T-helper 17 cell (primary cell): ENCODE measurements around the gene CD276. TPM values are rescaled to one million over a fixed set of nuclear protein-coding genes. Genes with fewer than 3 reads are reported as not detected.
A peak's percentile ranks its signal among the peaks of the same experiment; 100 is the strongest.

Experiments used
- ATAC-seq: fragments of 150-1000 bp; cut with Tn5 transposase; 2 replicates; pipeline ENCODE4 v1.10.0; 2021; ENCODE audit warnings: mild to moderate bottlenecking, moderate library complexity
- DNase-seq, 3 donors: peaks; one replicate each; pipeline versions ENCODE4 v3.0.0 to v3.0.0-alpha.2; 2020 to 2021
- H3K9me3 ChIP-seq: one replicate; pipeline ENCODE4 v1.7.0; 2013; ENCODE audit warnings: low read length, mild to moderate bottlenecking; ENCODE audit not compliant: control insufficient read depth, poor library complexity, severe bottlenecking
- H3K27ac Mint-ChIP-seq: one replicate; pipeline ENCODE4 v1.8.0; 2022; ENCODE audit warnings: mild to moderate bottlenecking, moderate library complexity, mixed read lengths
- H3K27me3 Mint-ChIP-seq: one replicate; pipeline ENCODE4 v1.8.0; 2022; ENCODE audit warnings: mixed read lengths
- H3K36me3 Mint-ChIP-seq: one replicate; pipeline ENCODE4 v1.8.0; 2022; ENCODE audit warnings: low read depth, mixed read lengths
- H3K4me1 Mint-ChIP-seq: one replicate; pipeline ENCODE4 v1.8.0; 2022; ENCODE audit warnings: mild to moderate bottlenecking, mixed read lengths
- H3K4me3 Mint-ChIP-seq: one replicate; pipeline ENCODE4 v1.8.0; 2022; ENCODE audit warnings: mild to moderate bottlenecking, moderate library complexity, mixed read lengths
- total RNA-seq, 4 donors: library from RNA in 2 of 4; stranded (reverse) in 2 of 4; gene quantifications; one replicate each; pipeline ENCODE4 v1.2.3 and lab custom pipeline; 2022 to 2026

CD276 gene
- total RNA-seq, 2 donors from 2014 or later = not detected

- Mint-ChIP-seq H3K36me3 (peaks cover 7% of the 10 kb centered on the region), H3K4me1 (peaks cover 5% of the 10 kb centered on the region), H3K27ac (no peak overlapping the region), H3K27me3 (peaks cover 40% of the 10 kb centered on the region), H3K4me3 (no peak overlapping the region)
- no peak for DNase-seq
- no peaks in the 10 kb centered on the region for H3K9me3 ChIP-seq
- no peak for ATAC-seq
These were observed 24.5 kb downstream of the CD276 start for GRCh38 chr15:73708691-73709090.

DNA sequence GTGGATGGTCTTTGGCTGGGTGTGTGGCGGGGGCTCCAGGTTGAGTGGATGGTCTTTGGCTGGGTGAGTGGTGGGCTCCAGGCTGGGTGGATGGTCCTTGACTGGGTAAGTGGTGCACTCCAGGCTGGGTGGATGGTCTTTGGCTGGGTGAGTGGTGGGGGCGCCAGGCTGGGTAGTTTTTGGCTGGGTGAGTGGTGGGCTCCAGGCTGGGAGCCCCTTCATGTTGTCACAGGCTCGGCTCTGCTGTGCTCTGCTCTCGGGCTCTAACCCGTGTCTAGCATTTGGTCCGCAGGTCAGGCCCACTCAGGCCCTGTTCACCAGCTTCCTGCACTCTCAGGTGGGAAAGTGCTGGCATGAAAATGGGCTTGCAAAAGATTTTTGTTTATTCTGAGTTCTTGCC lies 25.1 kb downstream of the CD276 start:
- Mint-ChIP-seq H3K36me3 (peaks cover 7% of the 10 kb centered on the region), H3K4me1 (peaks cover 5% of the 10 kb centered on the region), H3K27me3 (peaks cover 44% of the 10 kb centered on the region), H3K4me3 (peak overlapping the region; percentile 25), H3K27ac (no peak overlapping the region)
- no peaks in the 10 kb centered on the region for H3K9me3 ChIP-seq
- DNase-seq (no peak), ATAC-seq (no peak)

- H3K36me3 Mint-ChIP-seq = peaks cover 7% of the 10 kb centered on the region
- peaks cover 5% of the 10 kb centered on the region for H3K4me1 Mint-ChIP-seq
- no peaks in the 10 kb centered on the region for H3K9me3 ChIP-seq
- H3K27ac Mint-ChIP-seq = no peak overlapping the region
- H3K27me3 Mint-ChIP-seq = peaks cover 41% of the 10 kb centered on the region
- no peak for ATAC-seq
- DNase-seq = no peak
- H3K4me3 Mint-ChIP-seq = peak overlapping the region; percentile 25
These were observed 25.5 kb downstream of the CD276 start for GRCh38 chr15:73709686-73710085.

- ATAC-seq = no peak
- DNase-seq = no peak
These were observed 26.1 kb downstream of the CD276 start for GRCh38 chr15:73710321-73710720.

DNA sequence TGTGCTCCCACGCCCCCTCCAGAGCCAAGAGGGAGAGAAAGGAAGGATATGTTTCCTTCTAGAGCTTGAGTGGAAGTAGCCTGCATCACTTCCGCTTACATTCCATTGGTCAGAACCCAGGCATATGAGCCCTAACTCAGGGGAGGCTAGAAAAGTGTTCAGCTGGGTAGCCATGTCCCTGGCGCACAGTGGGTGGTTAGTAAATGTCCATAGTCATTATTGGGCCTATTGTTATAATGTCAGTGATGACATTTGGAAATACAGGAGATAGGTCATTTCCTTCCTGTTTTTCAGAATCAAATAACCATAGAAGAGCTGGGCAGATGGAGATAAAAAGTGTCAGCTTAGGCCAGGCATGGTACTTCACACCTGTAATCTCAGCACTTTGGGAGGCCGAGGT lies 27.3 kb downstream of the CD276 start:
- no peaks in the 10 kb centered on the region for H3K9me3 ChIP-seq
- H3K4me3 Mint-ChIP-seq = no peak overlapping the region
- H3K27ac Mint-ChIP-seq = no peak overlapping the region
- DNase-seq (no peak), ATAC-seq (no peak)
- H3K36me3 Mint-ChIP-seq = peaks cover 7% of the 10 kb centered on the region
- peaks cover 30% of the 10 kb centered on the region for H3K27me3 Mint-ChIP-seq
- no peaks in the 10 kb centered on the region for H3K4me1 Mint-ChIP-seq

More at GRCh38 chr15:73710321-73710720, 26.1 kb downstream of the CD276 start:
- Mint-ChIP-seq H3K4me3 (no peak overlapping the region), H3K27ac (no peak overlapping the region), H3K36me3 (peaks cover 7% of the 10 kb centered on the region), H3K27me3 (peaks cover 35% of the 10 kb centered on the region), H3K4me1 (no peaks in the 10 kb centered on the region)
- no peaks in the 10 kb centered on the region for H3K9me3 ChIP-seq

DNA sequence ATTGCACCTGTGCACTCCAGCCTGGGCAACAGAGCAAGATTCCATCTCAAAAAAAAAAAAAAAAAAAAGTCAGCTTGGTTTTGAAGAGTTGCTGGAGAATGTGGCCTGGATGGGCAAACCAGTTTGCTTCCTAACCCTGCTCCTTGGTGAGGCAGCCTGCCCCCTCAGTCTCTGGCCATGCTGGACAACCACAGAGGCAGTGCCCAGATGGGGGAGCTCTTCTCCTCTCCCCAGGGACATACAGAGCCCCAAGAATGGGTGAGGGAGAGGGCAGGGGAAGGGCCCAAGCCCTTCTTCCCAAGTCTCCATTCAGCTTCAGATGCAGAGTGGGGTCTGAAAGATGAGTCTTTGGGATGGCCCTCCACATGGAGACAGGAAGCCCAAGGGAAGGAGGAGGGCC lies 27.9 kb downstream of the CD276 start:
- Mint-ChIP-seq H3K4me3 (no peak overlapping the region), H3K36me3 (peaks cover 7% of the 10 kb centered on the region), H3K27ac (no peak overlapping the region), H3K27me3 (peaks cover 33% of the 10 kb centered on the region), H3K4me1 (peaks cover 1% of the 10 kb centered on the region)
- DNase-seq = no peak
- no peak for ATAC-seq
- no peaks in the 10 kb centered on the region for H3K9me3 ChIP-seq

GRCh38 chr15:73714695-73715301 lies 30.6 kb downstream of the CD276 start:
- H3K4me3 Mint-ChIP-seq = no peak overlapping the region
- H3K36me3 Mint-ChIP-seq = no peaks in the 10 kb centered on the region
- ATAC-seq (no peak), DNase-seq (no peak)
- no peaks in the 10 kb centered on the region for H3K9me3 ChIP-seq
- H3K4me1 Mint-ChIP-seq = peaks cover 2% of the 10 kb centered on the region
- H3K27me3 Mint-ChIP-seq = peaks cover 34% of the 10 kb centered on the region
- no peak overlapping the region for H3K27ac Mint-ChIP-seq

DNA sequence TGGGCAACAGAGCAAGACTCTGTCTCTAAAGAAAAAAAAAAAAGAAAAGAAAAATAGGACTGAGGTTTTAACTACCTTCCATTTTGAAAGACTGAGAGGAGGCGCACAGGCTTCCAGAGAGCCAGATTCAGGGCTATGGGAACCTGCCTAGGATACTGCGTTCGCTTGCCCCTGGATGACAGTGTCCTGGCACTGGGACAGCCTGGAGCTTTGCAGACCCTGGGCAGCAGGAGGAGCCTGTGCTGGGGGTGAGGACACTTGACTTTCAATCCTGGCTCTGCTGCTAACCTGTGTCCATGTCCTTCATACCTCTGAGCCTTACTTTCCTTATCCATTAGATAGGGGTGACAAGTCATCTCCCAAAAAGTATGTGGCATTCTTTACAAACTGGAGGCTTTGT lies 31.2 kb downstream of the CD276 start:
- ATAC-seq (no peak), DNase-seq (no peak)
- Mint-ChIP-seq H3K4me3 (no peak overlapping the region), H3K27ac (no peak overlapping the region), H3K36me3 (no peaks in the 10 kb centered on the region), H3K4me1 (peaks cover 2% of the 10 kb centered on the region), H3K27me3 (peaks cover 40% of the 10 kb centered on the region)
- no peaks in the 10 kb centered on the region for H3K9me3 ChIP-seq

DNA sequence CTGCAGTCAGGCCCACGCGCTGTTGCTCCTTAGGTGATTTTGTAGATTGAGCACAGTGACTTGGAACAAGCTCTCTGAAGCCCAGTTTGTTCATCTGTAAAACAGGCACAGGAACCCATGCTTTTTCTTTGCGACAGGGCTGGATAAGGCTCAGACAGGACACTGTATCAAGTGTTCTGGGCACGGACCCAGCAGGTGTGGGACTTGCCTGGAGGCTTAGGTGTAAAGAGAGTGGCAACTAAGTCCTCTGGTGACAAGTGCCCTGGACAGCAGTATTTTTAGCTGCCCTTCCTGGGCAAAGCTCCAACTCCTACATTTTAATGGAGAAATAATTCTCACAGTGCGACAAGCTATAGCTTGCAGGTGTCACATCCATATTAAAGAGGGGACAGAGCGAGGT lies 32.2 kb downstream of the CD276 start:
- DNase-seq (no peak), ATAC-seq (no peak)
- no peaks in the 10 kb centered on the region for H3K9me3 ChIP-seq
- peaks cover 2% of the 10 kb centered on the region for H3K4me1 Mint-ChIP-seq
- no peaks in the 10 kb centered on the region for H3K36me3 Mint-ChIP-seq
- peaks cover 47% of the 10 kb centered on the region for H3K27me3 Mint-ChIP-seq
- H3K4me3 Mint-ChIP-seq = no peak overlapping the region
- no peak overlapping the region for H3K27ac Mint-ChIP-seq

DNA sequence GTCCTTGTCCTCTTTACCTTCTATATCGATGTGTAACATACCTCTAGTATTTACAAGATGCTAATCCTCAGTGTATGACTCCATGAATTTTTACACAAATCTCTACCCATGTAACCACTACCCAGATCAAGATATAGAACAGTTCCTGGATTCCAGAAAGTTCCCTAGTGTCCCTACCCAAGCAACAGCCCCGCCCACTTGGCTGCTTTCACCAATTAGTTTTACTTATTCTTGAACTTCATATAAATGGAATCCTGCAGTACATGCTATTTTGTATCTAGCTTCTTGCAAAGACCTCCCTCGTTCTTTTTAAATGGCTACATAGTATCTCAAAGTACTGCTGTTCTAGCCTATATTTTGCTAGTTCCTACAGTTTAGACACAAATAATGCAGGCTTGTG lies 33.0 kb downstream of the CD276 start:
- peaks cover 2% of the 10 kb centered on the region for H3K4me1 Mint-ChIP-seq
- H3K27ac Mint-ChIP-seq = no peak overlapping the region
- no peak for ATAC-seq
- H3K9me3 ChIP-seq = no peaks in the 10 kb centered on the region
- DNase-seq = no peak
- H3K4me3 Mint-ChIP-seq = no peak overlapping the region
- peaks cover 54% of the 10 kb centered on the region for H3K27me3 Mint-ChIP-seq
- no peaks in the 10 kb centered on the region for H3K36me3 Mint-ChIP-seq

DNA sequence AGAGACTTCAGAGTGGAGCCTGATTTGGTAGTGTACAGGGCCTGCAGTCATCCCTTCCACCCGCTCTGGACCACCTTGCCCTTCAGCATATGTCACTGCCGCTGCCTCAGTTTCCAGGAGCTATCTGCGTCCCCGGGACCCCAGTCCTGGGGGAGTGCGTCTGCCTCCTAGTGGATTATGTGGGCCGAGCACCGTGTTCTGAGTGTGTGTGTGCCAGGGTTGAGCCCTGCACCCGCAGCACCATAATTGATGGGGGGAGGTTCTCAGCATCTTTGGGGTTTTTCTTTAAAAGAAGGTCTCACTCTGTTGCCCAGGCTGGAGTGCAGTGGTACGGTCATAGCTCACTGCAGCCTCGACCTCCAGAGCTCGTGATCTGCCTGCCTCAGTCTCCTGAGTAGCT lies 33.6 kb downstream of the CD276 start:
- peaks cover 2% of the 10 kb centered on the region for H3K4me1 Mint-ChIP-seq
- ATAC-seq (no peak), DNase-seq (no peak)
- H3K4me3 Mint-ChIP-seq = no peak overlapping the region
- H3K27ac Mint-ChIP-seq = no peak overlapping the region
- no peaks in the 10 kb centered on the region for H3K36me3 Mint-ChIP-seq
- H3K9me3 ChIP-seq = no peaks in the 10 kb centered on the region
- peaks cover 54% of the 10 kb centered on the region for H3K27me3 Mint-ChIP-seq

DNA sequence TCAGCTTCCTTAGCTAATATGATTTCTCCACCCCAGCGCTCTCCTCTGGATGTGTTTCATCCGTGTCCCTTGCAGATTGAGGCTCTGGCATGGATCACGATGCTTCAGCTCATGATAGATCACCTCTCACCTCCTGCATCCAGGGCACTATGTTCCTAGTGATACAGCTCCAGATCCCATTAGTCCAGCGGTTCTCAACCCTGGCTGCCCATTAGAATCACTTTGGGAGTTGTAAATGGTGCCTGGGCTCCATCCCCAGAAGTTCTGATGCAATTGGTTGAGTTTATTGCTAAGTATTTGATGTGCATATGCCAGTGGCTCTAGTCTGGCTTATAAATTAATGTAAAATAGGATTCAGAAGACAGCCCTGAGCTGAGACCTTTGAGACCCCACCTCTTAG lies 34.5 kb downstream of the CD276 start:
- no peaks in the 10 kb centered on the region for H3K9me3 ChIP-seq
- DNase-seq (no peak), ATAC-seq (no peak)
- Mint-ChIP-seq H3K4me3 (no peak overlapping the region), H3K4me1 (peaks cover 2% of the 10 kb centered on the region), H3K36me3 (no peaks in the 10 kb centered on the region), H3K27ac (no peak overlapping the region), H3K27me3 (peaks cover 58% of the 10 kb centered on the region)

GRCh38 chr15:73722425-73722824 lies 38.2 kb downstream of the CD276 start:
- H3K9me3 ChIP-seq = no peaks in the 10 kb centered on the region
- H3K36me3 Mint-ChIP-seq = peaks cover 2% of the 10 kb centered on the region
- ATAC-seq (no peak), DNase-seq (no peak)
- H3K27ac Mint-ChIP-seq = no peak overlapping the region
- H3K4me3 Mint-ChIP-seq = no peak overlapping the region
- peaks cover 84% of the 10 kb centered on the region for H3K27me3 Mint-ChIP-seq
- peaks cover 2% of the 10 kb centered on the region for H3K4me1 Mint-ChIP-seq

DNA sequence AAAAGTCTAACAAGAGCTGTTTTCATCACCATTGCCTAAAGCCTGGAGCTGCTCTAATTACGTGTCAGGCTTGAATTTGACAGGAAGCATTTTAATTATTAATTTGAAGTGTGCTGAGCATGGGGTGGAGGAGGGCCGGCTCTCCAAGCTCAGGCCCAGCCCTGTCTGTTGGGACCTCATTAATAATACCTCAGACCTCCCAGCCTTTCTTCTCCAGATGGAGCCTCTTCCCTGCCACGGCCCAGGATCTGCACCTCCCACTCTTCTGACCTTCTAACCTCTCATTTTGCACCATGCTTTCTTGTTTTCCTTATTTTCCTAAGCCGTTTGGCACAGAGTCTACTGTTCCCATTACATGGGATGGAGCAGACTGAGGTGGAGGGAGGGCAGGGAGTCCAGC lies 39.0 kb downstream of the CD276 start:
- no peaks in the 10 kb centered on the region for H3K9me3 ChIP-seq
- H3K4me1 Mint-ChIP-seq = peaks cover 2% of the 10 kb centered on the region
- no peak for ATAC-seq
- H3K36me3 Mint-ChIP-seq = peaks cover 2% of the 10 kb centered on the region
- peaks cover 86% of the 10 kb centered on the region for H3K27me3 Mint-ChIP-seq
- no peak for DNase-seq
- no peak overlapping the region for H3K27ac Mint-ChIP-seq
- no peak overlapping the region for H3K4me3 Mint-ChIP-seq
